Esophagus squamous epithelium (tissue), 5 donors: ENCODE results near the gene PTGER2. TPM values are rescaled to one million over a fixed set of nuclear protein-coding genes. Genes with fewer than 3 reads are reported as not detected.

Source experiments
- DNase-seq: peaks from one replicate; lab custom pipeline; 2025; lab: John Stamatoyannopoulos, UW
- H3K27ac ChIP-seq, 4 donors: fragments of 200-600 bp; sonication (generic); one replicate each; pipeline ENCODE4 v1.5.1; 2016 to 2019; ENCODE audit warnings: mild to moderate bottlenecking in 1 of 4
- H3K27me3 ChIP-seq, 4 donors: fragments of 200-600 bp; sonication (generic); 1 replicate in 3 of 4; 2 replicates in 1 of 4; pipeline versions ENCODE4 v1.5.1 to v1.6.0; 2017 to 2021; ENCODE audit warnings: antibody characterized with exemption in 1 of 4
- H3K36me3 ChIP-seq, 3 donors: fragments of 200-600 bp; sonication (generic); one replicate each; pipeline ENCODE4 v1.5.1; 2016 to 2019
- H3K4me1 ChIP-seq, 3 donors: fragments of 200-600 bp; sonication (generic); one replicate each; pipeline ENCODE4 v1.5.1; 2017 to 2019
- H3K4me3 ChIP-seq, 4 donors: fragments of 200-600 bp; sonication (generic); 1 replicate in 3 of 4; 2 replicates in 1 of 4; pipeline ENCODE4 v1.5.1; 2016 to 2019; ENCODE audit warnings: mild to moderate bottlenecking in 2 of 4, moderate library complexity in 1 of 4
- H3K9me3 ChIP-seq, 3 donors: fragments of 200-600 bp; sonication (generic); one replicate each; pipeline ENCODE4 v1.5.1; 2016 to 2019
- CTCF ChIP-seq, 6 experiments: fragments of 450-650 bp in 4 of 6; fragments of 200-600 bp in 2 of 6; sonication (generic) in 2 of 6; IDR thresholded peaks; one replicate each; pipeline ENCODE4 v1.5.1; 2016 to 2019; ENCODE audit warnings: antibody characterized with exemption in 6 of 6, mild to moderate bottlenecking in 4 of 6, moderate library complexity in 4 of 6
- POLR2A ChIP-seq, 4 donors: fragments of 450-650 bp; IDR thresholded peaks; one replicate each; pipeline ENCODE4 v1.6.1; 2017; ENCODE audit warnings: antibody characterized with exemption in 4 of 4, mild to moderate bottlenecking in 4 of 4, moderate library complexity in 3 of 4
- WGBS, 2 donors: methylation state at CpG; one replicate each; pipeline ENCODE4 v1.1.5; 2018; 5-methylcytosine and 5-hydroxymethylcytosine counted together
- intact Hi-C: fragments of 100-400 bp; cut with DNase I; formaldehyde crosslinking; loops from one replicate; pipeline ENCODE4 v1.15.0; 2022
- total RNA-seq, 4 donors: library from RNA; depleted of rRNA; stranded (reverse); fragments of >200 nt; gene quantifications; one replicate each; pipeline ENCODE4 v1.1.0, GENCODE V29; 2016
- donor health status: DM: yes; HTN: yes; CAD: no.

PTGER2 gene
- total RNA-seq, 4 donors from 2014 or later = 0.31 to 2.5 (median 1.1) TPM; not detected in 1

- peaks cover 0 to 33% (median 6%) of the 10 kb centered on the region in 3 donors for H3K4me1 ChIP-seq
- peak overlapping the region in 2 of 4 donors; percentile 74 to 77 for H3K27ac ChIP-seq
- TF ChIP-seq CTCF (IDR thresholded peaks at IDR 0.05) (no peak), POLR2A (IDR thresholded peaks at IDR 0.05) (no peak)
- no peak for DNase-seq
- intact Hi-C loops = no loop called here
- no peak overlapping the region for H3K4me3 ChIP-seq
- 31 to 70% methylated on average over 3 of the region's 3 CpGs for WGBS, 2 donors
- no peaks in the 10 kb centered on the region for H3K27me3 ChIP-seq
- H3K36me3 ChIP-seq = no peaks in the 10 kb centered on the region
- H3K9me3 ChIP-seq = no peaks in the 10 kb centered on the region
Measured at GRCh38 chr14:52350445-52350844, 36.3 kb downstream of the PTGER2 start.

- Histone ChIP-seq H3K9me3 (no peaks in the 10 kb centered on the region), H3K27me3 (no peaks in the 10 kb centered on the region), H3K36me3 (no peaks in the 10 kb centered on the region), H3K4me3 (no peak overlapping the region), H3K27ac (peak overlapping the region in 3 of 4 donors; percentile 38 to 77 (median 74)), H3K4me1 (peaks cover 0 to 37% (median 6%) of the 10 kb centered on the region in 3 donors)
- no peak for DNase-seq
- WGBS, 2 donors = 32 to 35% methylated on average over 5 to 7 of the region's 7 CpGs
- TF ChIP-seq CTCF (IDR thresholded peaks at IDR 0.05) (no peak), POLR2A (IDR thresholded peaks at IDR 0.05) (no peak)
- intact Hi-C loops = no loop called here
Measured at GRCh38 chr14:52351233-52352060, 37.3 kb downstream of the PTGER2 start.

GRCh38 chr14:52352061-52352491, 38.0 kb downstream of the PTGER2 start:
- peaks cover 0 to 37% (median 6%) of the 10 kb centered on the region in 3 donors for H3K4me1 ChIP-seq
- no peak for DNase-seq
- no peak for TF ChIP-seq CTCF (IDR thresholded peaks at IDR 0.05)
- no peak for TF ChIP-seq POLR2A (IDR thresholded peaks at IDR 0.05)
- 26 to 38% methylated on average over 3 of the region's 3 CpGs for WGBS, 2 donors
- H3K36me3 ChIP-seq = no peaks in the 10 kb centered on the region
- intact Hi-C loops = no loop called here
- no peak overlapping the region for H3K4me3 ChIP-seq
- peak overlapping the region in 3 of 4 donors; percentile 38 to 77 (median 74) for H3K27ac ChIP-seq
- no peaks in the 10 kb centered on the region for H3K9me3 ChIP-seq
- H3K27me3 ChIP-seq = peaks cover 0 to 5% (median 0%) of the 10 kb centered on the region in 4 donors

GRCh38 chr14:52352569-52352968, 38.5 kb downstream of the PTGER2 start:
- Histone ChIP-seq H3K27me3 (peaks cover 0 to 9% (median 0%) of the 10 kb centered on the region in 4 donors), H3K4me1 (peaks cover 0 to 37% (median 6%) of the 10 kb centered on the region in 3 donors), H3K9me3 (no peaks in the 10 kb centered on the region), H3K4me3 (no peak overlapping the region), H3K36me3 (no peaks in the 10 kb centered on the region), H3K27ac (peak overlapping the region in 2 of 4 donors; percentile 74 to 77)
- no peak for TF ChIP-seq POLR2A (IDR thresholded peaks at IDR 0.05)
- TF ChIP-seq CTCF (IDR thresholded peaks at IDR 0.05) = no peak
- WGBS, 2 donors = 33 to 43% methylated on average over 4 of the region's 4 CpGs
- intact Hi-C loops = no loop called here
- no peak for DNase-seq

GRCh38 chr14:52354242-52354641, 40.1 kb downstream of the PTGER2 start:
- Histone ChIP-seq H3K27ac (no peak overlapping the region), H3K9me3 (no peaks in the 10 kb centered on the region), H3K4me1 (peaks cover 0 to 37% (median 6%) of the 10 kb centered on the region in 3 donors), H3K4me3 (no peak overlapping the region), H3K36me3 (no peaks in the 10 kb centered on the region), H3K27me3 (peaks cover 0 to 10% (median 0%) of the 10 kb centered on the region in 4 donors)
- TF ChIP-seq CTCF (IDR thresholded peaks at IDR 0.05) = no peak
- intact Hi-C loops = no loop called here
- DNase-seq = no peak
